GM15510 (cell line): ENCODE data around the gene SYNM.

ENCODE experiments used
- POLR2A ChIP-seq: IDR thresholded peaks from 3 replicates; pipeline ENCODE4 v1.6.1; 2011; ENCODE audit warnings: borderline replicate concordance; ENCODE audit not compliant: insufficient read length; ENCODE audit errors: extremely low read depth

The SYNM gene

GRCh38 chr15:99155961-99156443 is 51.1 kb downstream of the SYNM start:
- no peak for TF ChIP-seq POLR2A

- TF ChIP-seq POLR2A: no peak
These were observed 52.6 kb downstream of the SYNM start for GRCh38 chr15:99157456-99157855.

GRCh38 chr15:99158626-99159412 is 53.9 kb downstream of the SYNM start:
- no peak for TF ChIP-seq POLR2A

- TF ChIP-seq POLR2A: no peak
These were observed 58.6 kb downstream of the SYNM start for GRCh38 chr15:99163271-99164062.

- no peak for TF ChIP-seq POLR2A
These were observed 59.2 kb downstream of the SYNM start for GRCh38 chr15:99164119-99164518.

- no peak for TF ChIP-seq POLR2A
These were observed 60.3 kb downstream of the SYNM start for GRCh38 chr15:99165020-99165790.

- no peak for TF ChIP-seq POLR2A
These were observed 61.2 kb downstream of the SYNM start for GRCh38 chr15:99165956-99166689.

- no peak for TF ChIP-seq POLR2A
These were observed 62.3 kb downstream of the SYNM start for GRCh38 chr15:99167201-99167600.

- TF ChIP-seq POLR2A: no peak
These were observed 62.8 kb downstream of the SYNM start for GRCh38 chr15:99167640-99168039.

GRCh38 chr15:99168601-99169580 is 64.0 kb downstream of the SYNM start:
- TF ChIP-seq POLR2A: no peak

GRCh38 chr15:99169769-99170311 is 65.0 kb downstream of the SYNM start:
- no peak for TF ChIP-seq POLR2A

GRCh38 chr15:99170476-99171065 is 65.7 kb downstream of the SYNM start:
- no peak for TF ChIP-seq POLR2A
